ENCODE results near the gene TCF12. TPM values are rescaled to one million over a fixed set of nuclear protein-coding genes. Genes with fewer than 3 reads are reported as not detected.
"Not testable (repeated sequence)": the region's sequence is repeated elsewhere in the genome, so short reads cannot be mapped to it uniquely, and the experiment has no call there.

TCF12 gene
- total RNA-seq, 1 donor from 2014 or later = 93.0 TPM

- TF ChIP-seq CTCF (IDR thresholded peaks at IDR 0.05) = no peak
- H3K4me3 ChIP-seq = no peak overlapping the region
- intact Hi-C loops (cut with DNase I) = no loop called here
These were observed 92.3 kb downstream of the TCF12 start for GRCh38 chr15:57010724-57011123.

GRCh38 chr15:57012556-57012955 lies 94.1 kb downstream of the TCF12 start:
- Histone ChIP-seq H3K9me3 (no peaks in the 10 kb centered on the region), H3K27ac (no peak overlapping the region), H3K4me3 (no peak overlapping the region), H3K4me1 (peaks cover 12% of the 10 kb centered on the region), H3K27me3 (ENCODE audit: low read depth) (no peaks in the 10 kb centered on the region), H3K36me3 (no peaks in the 10 kb centered on the region)
- ATAC-seq = peak in 1 of 2 donors; percentile 31
- TF ChIP-seq CTCF (IDR thresholded peaks at IDR 0.05) = no peak
- DNase-seq = no peak
- intact Hi-C loops (cut with DNase I) = no loop called here

More at GRCh38 chr15:57010724-57011123, 92.3 kb downstream of the TCF12 start:
- no peaks in the 10 kb centered on the region for H3K27me3 ChIP-seq (ENCODE audit: low read depth)
- no peak for DNase-seq
- no peaks in the 10 kb centered on the region for H3K36me3 ChIP-seq
- no peak for ATAC-seq
- no peak overlapping the region for H3K27ac ChIP-seq
- H3K9me3 ChIP-seq = no peaks in the 10 kb centered on the region
- no peaks in the 10 kb centered on the region for H3K4me1 ChIP-seq

DNA sequence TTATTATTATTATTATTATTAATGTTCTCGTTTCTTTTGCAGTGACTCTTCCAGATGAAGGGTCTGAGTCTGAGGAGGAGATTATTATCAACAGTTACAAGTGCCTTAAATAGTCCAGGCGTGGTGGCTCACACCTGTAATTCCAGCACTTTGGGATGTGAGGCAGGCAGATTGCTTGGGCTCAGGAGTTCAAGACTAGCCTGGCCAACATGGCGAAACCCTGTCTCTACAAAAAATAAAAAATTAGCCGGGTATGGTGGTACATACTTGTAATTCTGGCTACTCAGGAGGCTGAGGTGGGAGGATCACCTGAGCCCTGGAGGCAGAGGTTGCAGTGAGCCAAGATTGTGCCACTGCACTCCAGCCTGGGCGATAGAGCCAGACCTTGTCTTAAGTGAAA lies 96.5 kb downstream of the TCF12 start:
- H3K4me3 ChIP-seq; intact Hi-C loops (cut with DNase I); H3K36me3 ChIP-seq; DNase-seq; H3K9me3 ChIP-seq; ATAC-seq; H3K27me3 ChIP-seq (ENCODE audit: low read depth); H3K27ac ChIP-seq: not testable (repeated sequence)
- peaks cover 12% of the 10 kb centered on the region for H3K4me1 ChIP-seq

DNA sequence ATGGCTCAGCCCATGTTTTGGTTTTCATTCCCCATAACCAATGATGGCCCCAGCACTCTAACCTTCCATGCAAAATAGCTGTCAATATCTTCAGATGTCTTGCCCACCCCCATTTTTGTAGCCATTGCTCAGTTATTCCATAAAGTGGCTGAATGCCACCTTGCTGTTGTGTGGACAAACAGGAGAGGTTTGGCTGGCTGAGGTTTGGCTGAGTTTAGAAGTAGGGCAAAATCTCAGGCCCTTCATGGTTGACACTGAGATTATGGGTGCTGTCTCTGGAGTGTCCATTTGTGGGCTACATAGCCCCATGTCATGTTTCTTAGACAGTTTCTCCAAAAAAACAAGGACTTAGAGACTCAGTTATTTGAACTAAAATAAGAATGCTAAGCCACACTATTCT lies 96.9 kb downstream of the TCF12 start:
- no peaks in the 10 kb centered on the region for H3K9me3 ChIP-seq
- no peak overlapping the region for H3K4me3 ChIP-seq
- H3K36me3 ChIP-seq = no peaks in the 10 kb centered on the region
- H3K4me1 ChIP-seq = peaks cover 12% of the 10 kb centered on the region
- ATAC-seq (no peak), DNase-seq (no peak)
- no peaks in the 10 kb centered on the region for H3K27me3 ChIP-seq (ENCODE audit: low read depth)
- intact Hi-C loops (cut with DNase I) = no loop called here
- TF ChIP-seq CTCF (IDR thresholded peaks at IDR 0.05) = no peak
- H3K27ac ChIP-seq = no peak overlapping the region

- no peaks in the 10 kb centered on the region for H3K36me3 ChIP-seq
- ATAC-seq (peak in 1 of 2 donors; percentile 49), DNase-seq (no peak)
- no peak for TF ChIP-seq CTCF (IDR thresholded peaks at IDR 0.05)
- no peak overlapping the region for H3K4me3 ChIP-seq
- intact Hi-C loops (cut with DNase I) = no loop called here
- peaks cover 12% of the 10 kb centered on the region for H3K4me1 ChIP-seq
- H3K9me3 ChIP-seq = no peaks in the 10 kb centered on the region
- H3K27ac ChIP-seq = no peak overlapping the region
- no peaks in the 10 kb centered on the region for H3K27me3 ChIP-seq (ENCODE audit: low read depth)
These were observed 97.5 kb downstream of the TCF12 start for GRCh38 chr15:57015897-57016296.

DNA sequence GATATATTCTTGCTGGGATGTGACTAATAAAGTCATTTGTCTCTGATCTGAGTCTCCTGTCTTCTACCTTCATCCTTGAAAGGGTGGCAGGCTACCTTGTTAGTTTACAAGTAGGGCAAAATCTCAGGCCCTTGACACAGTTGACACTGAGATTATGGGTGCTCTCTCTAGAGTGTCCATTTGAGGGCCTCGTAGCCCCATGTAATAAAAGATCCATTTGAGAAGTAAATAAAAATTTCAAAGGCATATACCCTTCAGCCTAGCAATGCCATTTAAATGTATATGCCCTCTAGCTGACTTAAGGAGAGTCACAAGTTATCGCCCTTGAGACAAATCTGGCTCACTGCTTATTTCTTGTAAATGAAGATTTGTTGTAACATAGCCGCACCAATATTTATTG lies 98.6 kb downstream of the TCF12 start:
- intact Hi-C loops (cut with DNase I) = no loop called here
- DNase-seq (no peak), ATAC-seq (peak in 1 of 2 donors; percentile 19)
- TF ChIP-seq CTCF (IDR thresholded peaks at IDR 0.05) = peak; percentile 19
- Histone ChIP-seq H3K4me1 (peaks cover 12% of the 10 kb centered on the region), H3K9me3 (no peaks in the 10 kb centered on the region), H3K4me3 (no peak overlapping the region), H3K36me3 (no peaks in the 10 kb centered on the region), H3K27me3 (ENCODE audit: low read depth) (no peaks in the 10 kb centered on the region), H3K27ac (no peak overlapping the region)
